ENCODE results near the gene USP54. TPM values are rescaled to one million over a fixed set of nuclear protein-coding genes. Genes with fewer than 3 reads are reported as not detected.
A peak's percentile ranks its signal among the peaks of the same experiment; 100 is the strongest.

USP54 gene
- total and polyA plus RNA-seq, 5 donors: 7.5 to 65.6 (median 23.8) TPM

GRCh38 chr10:73561192-73561591 lies 29.9 kb downstream of the USP54 start:
- WGBS: 100% methylated on average over 1 of the region's 1 CpG
- no peak overlapping the region for H3K27ac ChIP-seq (ENCODE audit: low read length)
- no peak overlapping the region for H3K4me3 ChIP-seq (ENCODE audit: low read length)
- no peaks in the 10 kb centered on the region for H3K4me1 ChIP-seq (ENCODE audit: control insufficient read depth, insufficient read depth, low read length)
- ATAC-seq: no peak
- intact Hi-C loops (cut with DNase I): no loop called here
- H3K9me3 ChIP-seq (ENCODE audit: control insufficient read depth, low read length): no peaks in the 10 kb centered on the region
- H3K27me3 ChIP-seq (ENCODE audit: control insufficient read depth, insufficient read depth): no peaks in the 10 kb centered on the region
- no peak for DNase-seq

- Histone ChIP-seq H3K4me3 (ENCODE audit: low read length) (no peak overlapping the region), H3K27me3 (ENCODE audit: control insufficient read depth, insufficient read depth) (no peaks in the 10 kb centered on the region), H3K27ac (ENCODE audit: low read length) (no peak overlapping the region), H3K4me1 (ENCODE audit: control insufficient read depth, insufficient read depth, low read length) (no peaks in the 10 kb centered on the region), H3K9me3 (ENCODE audit: control insufficient read depth, low read length) (no peaks in the 10 kb centered on the region)
- intact Hi-C loops (cut with DNase I): no loop called here
- DNase-seq (no peak), ATAC-seq (no peak)
- 91% methylated on average over 6 of the region's 6 CpGs for WGBS
Observed at GRCh38 chr10:73559590-73559989, 31.6 kb downstream of the USP54 start.

- ATAC-seq: no peak
- Histone ChIP-seq H3K4me3 (ENCODE audit: low read length) (no peak overlapping the region), H3K27me3 (ENCODE audit: control insufficient read depth, insufficient read depth) (no peaks in the 10 kb centered on the region), H3K4me1 (ENCODE audit: control insufficient read depth, insufficient read depth, low read length) (peaks cover 2% of the 10 kb centered on the region), H3K9me3 (ENCODE audit: control insufficient read depth, low read length) (no peaks in the 10 kb centered on the region), H3K27ac (ENCODE audit: low read length) (no peak overlapping the region)
- 80% methylated on average over 2 of the region's 2 CpGs for WGBS
- intact Hi-C loops (cut with DNase I): no loop called here
- no peak for DNase-seq
Observed at GRCh38 chr10:73556855-73557254, 34.3 kb downstream of the USP54 start.

- H3K27ac ChIP-seq (ENCODE audit: low read length): no peak overlapping the region
- ATAC-seq: no peak
- H3K27me3 ChIP-seq (ENCODE audit: control insufficient read depth, insufficient read depth): no peaks in the 10 kb centered on the region
- H3K9me3 ChIP-seq (ENCODE audit: control insufficient read depth, low read length): no peaks in the 10 kb centered on the region
- intact Hi-C loops (cut with DNase I): no loop called here
- H3K4me3 ChIP-seq (ENCODE audit: low read length): no peak overlapping the region
- H3K4me1 ChIP-seq (ENCODE audit: control insufficient read depth, insufficient read depth, low read length): peaks cover 2% of the 10 kb centered on the region
- DNase-seq: no peak
Observed at GRCh38 chr10:73554721-73555120, 36.4 kb downstream of the USP54 start.

GRCh38 chr10:73553761-73554160 lies 37.4 kb downstream of the USP54 start:
- Histone ChIP-seq H3K9me3 (ENCODE audit: control insufficient read depth, low read length) (no peaks in the 10 kb centered on the region), H3K27ac (ENCODE audit: low read length) (no peak overlapping the region), H3K4me1 (ENCODE audit: control insufficient read depth, insufficient read depth, low read length) (peaks cover 2% of the 10 kb centered on the region), H3K4me3 (ENCODE audit: low read length) (no peak overlapping the region), H3K27me3 (ENCODE audit: control insufficient read depth, insufficient read depth) (no peaks in the 10 kb centered on the region)
- DNase-seq: no peak
- intact Hi-C loops (cut with DNase I): no loop called here
- ATAC-seq: no peak
- WGBS: 41% methylated on average over 2 of the region's 2 CpGs

- Histone ChIP-seq H3K4me1 (ENCODE audit: control insufficient read depth, insufficient read depth, low read length) (peaks cover 2% of the 10 kb centered on the region), H3K9me3 (ENCODE audit: control insufficient read depth, low read length) (no peaks in the 10 kb centered on the region), H3K4me3 (ENCODE audit: low read length) (no peak overlapping the region), H3K27me3 (ENCODE audit: control insufficient read depth, insufficient read depth) (no peaks in the 10 kb centered on the region), H3K27ac (ENCODE audit: low read length) (no peak overlapping the region)
- intact Hi-C loops (cut with DNase I): no loop called here
- no peak for DNase-seq
- WGBS: 57% methylated on average over 3 of the region's 3 CpGs
- ATAC-seq: peak; percentile 76 to 80
Observed at GRCh38 chr10:73552819-73553715, 38.1 kb downstream of the USP54 start.

- 94% methylated on average over 1 of the region's 1 CpG for WGBS
- no peaks in the 10 kb centered on the region for H3K27me3 ChIP-seq (ENCODE audit: control insufficient read depth, insufficient read depth)
- no peak for DNase-seq
- no peak overlapping the region for H3K4me3 ChIP-seq (ENCODE audit: low read length)
- ATAC-seq: no peak
- H3K4me1 ChIP-seq (ENCODE audit: control insufficient read depth, insufficient read depth, low read length): peaks cover 2% of the 10 kb centered on the region
- no peak overlapping the region for H3K27ac ChIP-seq (ENCODE audit: low read length)
- no peaks in the 10 kb centered on the region for H3K9me3 ChIP-seq (ENCODE audit: control insufficient read depth, low read length)
- intact Hi-C loops (cut with DNase I): no loop called here
Observed at GRCh38 chr10:73551515-73551914, 39.6 kb downstream of the USP54 start.

GRCh38 chr10:73545357-73545756 lies 45.8 kb downstream of the USP54 start:
- Histone ChIP-seq H3K9me3 (ENCODE audit: control insufficient read depth, low read length) (no peaks in the 10 kb centered on the region), H3K4me3 (ENCODE audit: low read length) (no peak overlapping the region), H3K27ac (ENCODE audit: low read length) (no peak overlapping the region), H3K27me3 (ENCODE audit: control insufficient read depth, insufficient read depth) (no peaks in the 10 kb centered on the region), H3K4me1 (ENCODE audit: control insufficient read depth, insufficient read depth, low read length) (no peaks in the 10 kb centered on the region)
- no peak for ATAC-seq
- no peak for DNase-seq
- intact Hi-C loops (cut with DNase I): no loop called here
- WGBS: 77% methylated on average over 2 of the region's 2 CpGs

- DNase-seq (no peak), ATAC-seq (peak in 1 of 2 donors; percentile 29)
- Histone ChIP-seq H3K27me3 (ENCODE audit: control insufficient read depth, insufficient read depth) (no peaks in the 10 kb centered on the region), H3K9me3 (ENCODE audit: control insufficient read depth, low read length) (no peaks in the 10 kb centered on the region), H3K27ac (ENCODE audit: low read length) (no peak overlapping the region), H3K4me3 (ENCODE audit: low read length) (no peak overlapping the region), H3K4me1 (ENCODE audit: control insufficient read depth, insufficient read depth, low read length) (no peaks in the 10 kb centered on the region)
- intact Hi-C loops (cut with DNase I): no loop called here
- 96% methylated on average over 7 of the region's 7 CpGs for WGBS
Observed at GRCh38 chr10:73537709-73538108, 53.4 kb downstream of the USP54 start.

- ATAC-seq (no peak), DNase-seq (no peak)
- no peaks in the 10 kb centered on the region for H3K9me3 ChIP-seq (ENCODE audit: control insufficient read depth, low read length)
- no peak overlapping the region for H3K27ac ChIP-seq (ENCODE audit: low read length)
- H3K27me3 ChIP-seq (ENCODE audit: control insufficient read depth, insufficient read depth): no peaks in the 10 kb centered on the region
- WGBS: 84% methylated on average over 2 of the region's 2 CpGs
- intact Hi-C loops (cut with DNase I): no loop called here
- no peak overlapping the region for H3K4me3 ChIP-seq (ENCODE audit: low read length)
- no peaks in the 10 kb centered on the region for H3K4me1 ChIP-seq (ENCODE audit: control insufficient read depth, insufficient read depth, low read length)
Observed at GRCh38 chr10:73537288-73537687, 53.9 kb downstream of the USP54 start.

GRCh38 chr10:73534857-73535256 lies 56.3 kb downstream of the USP54 start:
- DNase-seq (no peak), ATAC-seq (no peak)
- Histone ChIP-seq H3K27ac (ENCODE audit: low read length) (no peak overlapping the region), H3K4me1 (ENCODE audit: control insufficient read depth, insufficient read depth, low read length) (no peaks in the 10 kb centered on the region), H3K27me3 (ENCODE audit: control insufficient read depth, insufficient read depth) (no peaks in the 10 kb centered on the region), H3K4me3 (ENCODE audit: low read length) (no peak overlapping the region), H3K9me3 (ENCODE audit: control insufficient read depth, low read length) (no peaks in the 10 kb centered on the region)
- intact Hi-C loops (cut with DNase I): no loop called here
- 92% methylated on average over 1 of the region's 1 CpG for WGBS

Data from right cardiac atrium (tissue), 5 donors.